GM23338 (cell line): ENCODE results near the gene ARMC9. TPM values are rescaled to one million over a fixed set of nuclear protein-coding genes. Genes with fewer than 3 reads are reported as not detected.
A peak's percentile ranks its signal among the peaks of the same experiment; 100 is the strongest.

ENCODE experiments used
- ATAC-seq: fragments of 200-7000 bp; cut with Tn5 transposase; 3 replicates; pipeline ENCODE4 v1.9.1; 2020
- DNase-seq: peaks from one replicate; pipeline ENCODE4 v3.0.0-alpha.2; 2015; ENCODE audit warnings: low spot score
- H2AFZ ChIP-seq: fragments of 200-600 bp; sonication (generic); 2 replicates; pipeline ENCODE4 v1.8.0; 2016; ENCODE audit warnings: antibody characterized with exemption, mild to moderate bottlenecking, moderate library complexity
- H3F3A ChIP-seq: fragments of 200-600 bp; sonication (generic); replicated peaks from 2 replicates; pipeline ENCODE4 v1.8.0; 2017; ENCODE audit warnings: antibody characterized with exemption, mixed run types, low read depth
- H3K27ac ChIP-seq: fragments of 200-600 bp; sonication (generic); 2 replicates; pipeline ENCODE4 v1.6.1; 2016; ENCODE audit warnings: low read depth
- H3K27me3 ChIP-seq: fragments of 200-600 bp; sonication (generic); 2 replicates; pipeline ENCODE4 v1.8.0; 2016; ENCODE audit warnings: mild to moderate bottlenecking, mixed run types, moderate library complexity; ENCODE audit not compliant: insufficient read depth
- H3K36me3 ChIP-seq: fragments of 200-600 bp; sonication (generic); 2 replicates; pipeline ENCODE4 v1.8.0; 2016; ENCODE audit warnings: mild to moderate bottlenecking; ENCODE audit not compliant: insufficient read depth
- H3K4me1 ChIP-seq: fragments of 200-600 bp; sonication (generic); 2 replicates; pipeline ENCODE4 v1.8.0; 2016; ENCODE audit warnings: mild to moderate bottlenecking, moderate library complexity; ENCODE audit not compliant: insufficient read depth
- H3K4me2 ChIP-seq: fragments of 200-600 bp; sonication (generic); 2 replicates; pipeline ENCODE4 v1.7.1; 2017; ENCODE audit warnings: mixed run types
- H3K4me3 ChIP-seq: fragments of 200-600 bp; sonication (generic); 2 replicates; pipeline ENCODE4 v1.6.1; 2016; ENCODE audit warnings: mixed run types
- H3K79me2 ChIP-seq: fragments of 200-600 bp; sonication (generic); replicated peaks from 2 replicates; pipeline ENCODE4 v1.8.0; 2017; ENCODE audit warnings: mild to moderate bottlenecking; ENCODE audit not compliant: insufficient read depth
- H3K9me2 ChIP-seq: fragments of 200-600 bp; sonication (generic); 2 replicates; pipeline ENCODE4 v1.8.0; 2017; ENCODE audit not compliant: insufficient read depth
- H4K20me1 ChIP-seq: fragments of 200-600 bp; sonication (generic); replicated peaks from 2 replicates; pipeline ENCODE4 v1.8.0; 2017; ENCODE audit warnings: mild to moderate bottlenecking; ENCODE audit not compliant: insufficient read depth
- H3K27ac Mint-ChIP-seq: 2 replicates; pipeline ENCODE4 v1.8.0; 2020; ENCODE audit warnings: inconsistent platforms, mild to moderate bottlenecking, moderate library complexity, mixed read lengths
- H3K27me3 Mint-ChIP-seq: 3 replicates; pipeline ENCODE4 v1.8.0; 2022; ENCODE audit warnings: low read depth, mild to moderate bottlenecking, moderate library complexity, mixed read lengths, inconsistent platforms; ENCODE audit not compliant: insufficient read depth, poor library complexity
- H3K36me3 Mint-ChIP-seq: 3 replicates; pipeline ENCODE4 v1.8.0; 2021; ENCODE audit warnings: low read depth, mild to moderate bottlenecking, inconsistent platforms, moderate library complexity, mixed read lengths
- H3K4me1 Mint-ChIP-seq: 3 replicates; pipeline ENCODE4 v1.8.0; 2020; ENCODE audit warnings: mild to moderate bottlenecking, inconsistent platforms, mixed read lengths
- H3K4me3 Mint-ChIP-seq: 3 replicates; pipeline ENCODE4 v1.8.0; 2021; ENCODE audit warnings: moderate library complexity, mild to moderate bottlenecking, inconsistent platforms, mixed read lengths
- H3K9me3 Mint-ChIP-seq: 3 replicates; pipeline ENCODE4 v1.8.0; 2020; ENCODE audit warnings: moderate library complexity, mild to moderate bottlenecking, inconsistent platforms, mixed read lengths
- CREB1 ChIP-seq: fragments of 250-450 bp; sonication (Bioruptor Pico); IDR thresholded peaks from 2 replicates; pipeline ENCODE4 v1.5.0; 2020; ENCODE audit warnings: low read depth, mild to moderate bottlenecking, moderate library complexity
- CTCF ChIP-seq, 2 experiments: fragments of 200-600 bp in 1 of 2; sonication (generic) in 1 of 2; conservative IDR thresholded peaks; 2 replicates each; pipeline versions ENCODE4 v1.5.1 to v1.6.1; 2016 to 2017; ENCODE audit warnings: antibody characterized with exemption in 2 of 2, low read depth in 2 of 2, mild to moderate bottlenecking in 2 of 2, moderate library complexity in 1 of 2
- EZH2 ChIP-seq: fragments of 200-600 bp; sonication (generic); IDR thresholded peaks from one replicate; pipeline ENCODE4 v1.8.0; 2017; ENCODE audit warnings: antibody characterized with exemption, mild to moderate bottlenecking, low read depth; ENCODE audit not compliant: unreplicated experiment
- EZH2phosphoT487 ChIP-seq: fragments of 200-600 bp; sonication (generic); IDR thresholded peaks from one replicate; pipeline ENCODE4 v1.8.1; 2018; ENCODE audit warnings: antibody characterized with exemption; ENCODE audit not compliant: unreplicated experiment
- JUNB ChIP-seq: IDR thresholded peaks from one replicate; pipeline ENCODE4 v1.6.1; 2016; ENCODE audit warnings: antibody characterized with exemption; ENCODE audit not compliant: unreplicated experiment
- NANOG ChIP-seq: IDR thresholded peaks from 2 replicates; pipeline ENCODE4 v1.6.1; 2016; ENCODE audit warnings: antibody characterized with exemption, borderline replicate concordance
- POLR2AphosphoS5 ChIP-seq: IDR thresholded peaks from 2 replicates; pipeline ENCODE4 v1.6.1; 2016; ENCODE audit warnings: antibody characterized with exemption, low read depth
- REST ChIP-seq: IDR thresholded peaks from one replicate; pipeline ENCODE4 v1.6.1; 2018; ENCODE audit warnings: antibody characterized with exemption; ENCODE audit not compliant: unreplicated experiment
- STAT1 ChIP-seq: IDR thresholded peaks from one replicate; pipeline ENCODE4 v1.6.1; 2016; ENCODE audit warnings: antibody characterized with exemption; ENCODE audit not compliant: unreplicated experiment
- ZNF114 ChIP-seq: fragments of 250-450 bp; sonication (Bioruptor Pico); IDR thresholded peaks from 2 replicates; pipeline ENCODE4 v1.5.0; 2020; ENCODE audit warnings: mild to moderate bottlenecking, moderate library complexity
- ZNF331 ChIP-seq: fragments of 250-450 bp; sonication (Bioruptor Pico); IDR thresholded peaks from 2 replicates; pipeline ENCODE4 v1.5.0; 2020; ENCODE audit warnings: low read depth, mild to moderate bottlenecking, moderate library complexity
- ZNF462 ChIP-seq: fragments of 250-450 bp; sonication (Bioruptor Pico); IDR thresholded peaks from 2 replicates; pipeline ENCODE4 v1.5.0; 2020; ENCODE audit warnings: mild to moderate bottlenecking, moderate library complexity
- polyA plus RNA-seq: library from polyadenylated mRNA; unstranded; fragments of >200 nt; fragmentation: Nextera tagmentation; extraction: Ambion mirVana; gene quantifications from 2 replicates; pipeline ENCODE4 v1.2.1, GENCODE V29; 2016
- total RNA-seq: library from RNA; depleted of rRNA; stranded (reverse); fragments of >200 nt; shearing (Covaris generic); gene quantifications from 2 replicates; pipeline ENCODE4 v1.2.3, GENCODE V29; 2014
- TF ChIP-seq, protein P1 (sequence below): IDR thresholded peaks from 2 replicates; pipeline ENCODE4 v1.6.1; 2016; ENCODE audit warnings: antibody characterized with exemption

ARMC9 gene
- total and polyA plus RNA-seq, 2 experiments from 2014 or later: 29.2 to 56.0 TPM

GRCh38 chr2:231182513-231182899 lies 15.9 kb upstream of the ARMC9 start:
- Histone ChIP-seq H3K79me2 (no peaks in the 10 kb centered on the region), H4K20me1 (no peaks in the 10 kb centered on the region), H3K27ac (no peak overlapping the region), H3K4me1 (peaks cover 10% of the 10 kb centered on the region), H3K9me2 (peaks cover 3% of the 10 kb centered on the region; the same call in 1 of the 2 replicates), H3K4me3 (no peak overlapping the region), H3K27me3 (no peaks in the 10 kb centered on the region), H2AFZ (peak overlapping the region; percentile 15; the same call in 1 of the 2 replicates), H3K36me3 (no peaks in the 10 kb centered on the region), H3F3A (peaks cover 3% of the 10 kb centered on the region; the same call in 1 of the 2 replicates), H3K4me2 (no peak overlapping the region)
- ATAC-seq (peak; percentile 30; the same call in 2 of the 3 replicates), DNase-seq (no peak)
- H3K9me3 Mint-ChIP-seq: no peaks in the 10 kb centered on the region
- peaks cover 10% of the 10 kb centered on the region for H3K27me3 Mint-ChIP-seq
- no peaks in the 10 kb centered on the region for H3K36me3 Mint-ChIP-seq
- TF ChIP-seq STAT1: no peak
- no peak for TF ChIP-seq EZH2phosphoT487
- no peak for TF ChIP-seq ZNF462 (CRISPR knock-in tag)
- TF ChIP-seq NANOG: no peak
- TF ChIP-seq JUNB: no peak
- no peak for TF ChIP-seq CTCF (conservative IDR thresholded peaks at IDR 0.05; ENCODE audit: low read depth in 2 of 2)
- TF ChIP-seq ZNF331 (CRISPR knock-in tag): no peak
- no peak for TF ChIP-seq EZH2
- no peak for TF ChIP-seq ZNF114 (CRISPR knock-in tag)
- TF ChIP-seq, protein P1, sequence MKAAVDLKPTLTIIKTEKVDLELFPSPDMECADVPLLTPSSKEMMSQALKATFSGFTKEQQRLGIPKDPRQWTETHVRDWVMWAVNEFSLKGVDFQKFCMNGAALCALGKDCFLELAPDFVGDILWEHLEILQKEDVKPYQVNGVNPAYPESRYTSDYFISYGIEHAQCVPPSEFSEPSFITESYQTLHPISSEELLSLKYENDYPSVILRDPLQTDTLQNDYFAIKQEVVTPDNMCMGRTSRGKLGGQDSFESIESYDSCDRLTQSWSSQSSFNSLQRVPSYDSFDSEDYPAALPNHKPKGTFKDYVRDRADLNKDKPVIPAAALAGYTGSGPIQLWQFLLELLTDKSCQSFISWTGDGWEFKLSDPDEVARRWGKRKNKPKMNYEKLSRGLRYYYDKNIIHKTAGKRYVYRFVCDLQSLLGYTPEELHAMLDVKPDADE: no peak
- no peak for TF ChIP-seq REST
- no peak for TF ChIP-seq POLR2AphosphoS5
- TF ChIP-seq CREB1 (CRISPR knock-in tag): no peak
- peaks cover 19% of the 10 kb centered on the region for H3K4me1 Mint-ChIP-seq
- no peak overlapping the region for H3K27ac Mint-ChIP-seq
- H3K4me3 Mint-ChIP-seq: no peak overlapping the region
